Measurements from ENCODE around the gene CHCHD10. TPM values are rescaled to one million over a fixed set of nuclear protein-coding genes. Genes with fewer than 3 reads are reported as not detected.

Gene CHCHD10
- total RNA-seq, 1 experiment from 2014 or later, result 117 TPM

GRCh38 chr22:23786261-23786710 lies 18.5 kb upstream of the CHCHD10 start:
- ChIA-PET CTCF (interaction anchor here (0.7 kb wide), 1 partner anchor 14 kb away, joined by 9 read pairs; the partner anchor contains the start of gene MMP11), POLR2A (ENCODE audit: low non-redundant PET) (no interaction called here)
- peaks cover under 1% of the 10 kb centered on the region for H3K36me3 ChIP-seq (ENCODE audit: insufficient read depth, low read length, poor library complexity, severe bottlenecking)
- peaks cover 11% of the 10 kb centered on the region for H3K4me1 ChIP-seq (ENCODE audit: insufficient read depth, low read length, poor library complexity, severe bottlenecking)
- DNase-seq (ENCODE audit: low spot score), result no peak
- BruUV-seq (replicated peaks), result TSS peak; percentile 88
- no peaks in the 10 kb centered on the region for H3K9me3 ChIP-seq (ENCODE audit: low read depth, low read length, poor library complexity, severe bottlenecking)
- peak overlapping the region; percentile 92 for H3K4me3 ChIP-seq (ENCODE audit: low read depth, low read length, poor library complexity, severe bottlenecking)
- no peaks in the 10 kb centered on the region for H3K27me3 ChIP-seq (replicated peaks; ENCODE audit: insufficient read depth, low read depth, low read length, poor library complexity)
- TF ChIP-seq EZH2 (IDR thresholded peaks at IDR 0.05; ENCODE audit: borderline replicate concordance, low read depth, low read length, poor library complexity, severe bottlenecking) (no peak), CTCF (conservative IDR thresholded peaks at IDR 0.05; ENCODE audit: low read depth, low read length) (no peak)
- H3K27ac ChIP-seq (ENCODE audit: low read depth, low read length, poor library complexity, severe bottlenecking), result peak overlapping the region; percentile 100
- intact Hi-C loops (cut with micrococcal nuclease; ENCODE audit: unreplicated experiment), result no loop called here

- H3K27ac ChIP-seq (ENCODE audit: low read depth, low read length, poor library complexity, severe bottlenecking), result no peak overlapping the region
- TF ChIP-seq CTCF (conservative IDR thresholded peaks at IDR 0.05; ENCODE audit: low read depth, low read length) (no peak), EZH2 (IDR thresholded peaks at IDR 0.05; ENCODE audit: borderline replicate concordance, low read depth, low read length, poor library complexity, severe bottlenecking) (no peak)
- no peak for DNase-seq (ENCODE audit: low spot score)
- H3K9me3 ChIP-seq (ENCODE audit: low read depth, low read length, poor library complexity, severe bottlenecking), result no peaks in the 10 kb centered on the region
- no peaks in the 10 kb centered on the region for H3K36me3 ChIP-seq (ENCODE audit: insufficient read depth, low read length, poor library complexity, severe bottlenecking)
- ChIA-PET POLR2A (ENCODE audit: low non-redundant PET) (no interaction called here), CTCF (no interaction called here)
- H3K27me3 ChIP-seq (replicated peaks; ENCODE audit: insufficient read depth, low read depth, low read length, poor library complexity), result no peaks in the 10 kb centered on the region
- H3K4me3 ChIP-seq (ENCODE audit: low read depth, low read length, poor library complexity, severe bottlenecking), result no peak overlapping the region
- BruUV-seq (replicated peaks), result no TSS peak
- intact Hi-C loops (cut with micrococcal nuclease; ENCODE audit: unreplicated experiment), result no loop called here
- peaks cover 11% of the 10 kb centered on the region for H3K4me1 ChIP-seq (ENCODE audit: insufficient read depth, low read length, poor library complexity, severe bottlenecking)
Observed at GRCh38 chr22:23784215-23784732, 16.5 kb upstream of the CHCHD10 start.

- TF ChIP-seq CTCF (conservative IDR thresholded peaks at IDR 0.05; ENCODE audit: low read depth, low read length) (no peak), EZH2 (IDR thresholded peaks at IDR 0.05; ENCODE audit: borderline replicate concordance, low read depth, low read length, poor library complexity, severe bottlenecking) (no peak)
Observed at GRCh38 chr22:23783265-23784150, 15.7 kb upstream of the CHCHD10 start.

More at GRCh38 chr22:23783265-23784150, 15.7 kb upstream of the CHCHD10 start:
- CTCF ChIA-PET, result no interaction called here
- Histone ChIP-seq H3K27ac (ENCODE audit: low read depth, low read length, poor library complexity, severe bottlenecking) (no peak overlapping the region), H3K27me3 (replicated peaks; ENCODE audit: insufficient read depth, low read depth, low read length, poor library complexity) (no peaks in the 10 kb centered on the region), H3K36me3 (ENCODE audit: insufficient read depth, low read length, poor library complexity, severe bottlenecking) (no peaks in the 10 kb centered on the region), H3K4me3 (ENCODE audit: low read depth, low read length, poor library complexity, severe bottlenecking) (no peak overlapping the region), H3K4me1 (ENCODE audit: insufficient read depth, low read length, poor library complexity, severe bottlenecking) (peaks cover 7% of the 10 kb centered on the region), H3K9me3 (ENCODE audit: low read depth, low read length, poor library complexity, severe bottlenecking) (no peaks in the 10 kb centered on the region)
- no TSS peak for BruUV-seq (replicated peaks)
- POLR2A ChIA-PET (ENCODE audit: low non-redundant PET), result no interaction called here
- intact Hi-C loops (cut with micrococcal nuclease; ENCODE audit: unreplicated experiment), result no loop called here
- no peak for DNase-seq (ENCODE audit: low spot score)
